Ammon's horn (tissue), 1 donor: ENCODE measurements around the gene PRICKLE2.
A peak's percentile ranks its signal among the peaks of the same experiment; 100 is the strongest.

Experiments used
- DNase-seq: peaks from one replicate; pipeline ENCODE4 v3.0.0-alpha.2; 2016; ENCODE audit warnings: low spot score

The PRICKLE2 gene

GRCh38 chr3:64188810-64189560 lies 36.3 kb downstream of the PRICKLE2 start:
- DNase-seq: peak; percentile 70

- DNase-seq: peak; percentile 65
These were observed 38.0 kb downstream of the PRICKLE2 start for GRCh38 chr3:64187065-64187959.

GRCh38 chr3:64186667-64187064 lies 38.6 kb downstream of the PRICKLE2 start:
- DNase-seq: no peak

- no peak for DNase-seq
These were observed 39.8 kb downstream of the PRICKLE2 start for GRCh38 chr3:64185436-64185835.

GRCh38 chr3:64184621-64185020 lies 40.6 kb downstream of the PRICKLE2 start:
- no peak for DNase-seq

GRCh38 chr3:64179860-64180259 lies 45.4 kb downstream of the PRICKLE2 start:
- DNase-seq: no peak

GRCh38 chr3:64179249-64179648 lies 46.0 kb downstream of the PRICKLE2 start:
- DNase-seq: no peak

- DNase-seq: no peak
These were observed 46.8 kb downstream of the PRICKLE2 start for GRCh38 chr3:64178419-64178818.

GRCh38 chr3:64176461-64176996 lies 48.7 kb downstream of the PRICKLE2 start:
- no peak for DNase-seq

- DNase-seq: no peak
These were observed 50.9 kb downstream of the PRICKLE2 start for GRCh38 chr3:64174328-64174727.

GRCh38 chr3:64173563-64173962 lies 51.7 kb downstream of the PRICKLE2 start:
- DNase-seq: no peak

- no peak for DNase-seq
These were observed 55.0 kb downstream of the PRICKLE2 start for GRCh38 chr3:64170270-64170669.

- DNase-seq: no peak
These were observed 57.4 kb downstream of the PRICKLE2 start for GRCh38 chr3:64167868-64168267.

GRCh38 chr3:64167351-64167750 lies 57.9 kb downstream of the PRICKLE2 start:
- DNase-seq: no peak

GRCh38 chr3:64166584-64167162 lies 58.6 kb downstream of the PRICKLE2 start:
- DNase-seq: no peak

GRCh38 chr3:64164349-64164748 lies 60.9 kb downstream of the PRICKLE2 start:
- DNase-seq: no peak

- DNase-seq: no peak
These were observed 61.5 kb downstream of the PRICKLE2 start for GRCh38 chr3:64163755-64164148.

GRCh38 chr3:64163019-64163754 lies 62.1 kb downstream of the PRICKLE2 start:
- peak; percentile 24 for DNase-seq

GRCh38 chr3:64161481-64161952 lies 63.7 kb downstream of the PRICKLE2 start:
- no peak for DNase-seq

- no peak for DNase-seq
These were observed 65.1 kb downstream of the PRICKLE2 start for GRCh38 chr3:64160000-64160695.

- no peak for DNase-seq
These were observed 66.9 kb downstream of the PRICKLE2 start for GRCh38 chr3:64158334-64158733.
